B cell (primary cell): ENCODE results near the gene TSPAN1. TPM values are rescaled to one million over a fixed set of nuclear protein-coding genes. Genes with fewer than 3 reads are reported as not detected.

Experiments
- ATAC-seq: fragments of 200-7000 bp; cut with Tn5 transposase; one replicate; pipeline ENCODE4 v1.10.0; 2021; ENCODE audit warnings: low read depth, mild to moderate bottlenecking, moderate number of reproducible peaks, moderate library complexity
- CTCF ChIA-PET: fragments of 350-600 bp; sonication (Branson Sonifier 250); formaldehyde crosslinking; loops from one replicate; lab custom pipeline; 2021; ENCODE audit warnings: antibody characterized with exemption, inconsistent platforms; lab: Charles Lee
- POLR2A ChIA-PET: fragments of 350-600 bp; sonication (Branson Sonifier 250); formaldehyde crosslinking; loops from one replicate; lab custom pipeline; 2021; ENCODE audit warnings: antibody characterized with exemption; lab: Charles Lee
- DNase-seq: peaks from one replicate; pipeline ENCODE4 v3.0.0; 2013
- H2AFZ ChIP-seq: 2 replicates; pipeline ENCODE4 v1.6.1; 2012; ENCODE audit warnings: mild to moderate bottlenecking, low read depth, low read length; ENCODE audit not compliant: insufficient read depth, poor library complexity, severe bottlenecking
- H3K27ac ChIP-seq, 2 donors: 1 replicate in 1 of 2; 2 replicates in 1 of 2; pipeline ENCODE4 v1.5.1; 2012 to 2013; ENCODE audit warnings: low read length in 2 of 2, mild to moderate bottlenecking in 2 of 2, moderate library complexity in 1 of 2
- H3K27me3 ChIP-seq, 4 experiments: fragments of 200-600 bp in 1 of 4; sonication (generic) in 1 of 4; replicated peaks in 1 of 4; 1 replicate in 2 of 4; 2 replicates in 2 of 4; pipeline versions ENCODE4 v1.6.1 to v1.7.0; 2013 to 2016; ENCODE audit warnings: low read length in 3 of 4, mild to moderate bottlenecking in 2 of 4, mixed read lengths in 1 of 4, moderate library complexity in 1 of 4; ENCODE audit not compliant: insufficient read depth in 4 of 4, control insufficient read depth in 3 of 4; ENCODE audit errors: control extremely low read depth in 1 of 4
- H3K36me3 ChIP-seq, 2 experiments: replicated peaks in 1 of 2; 1 replicate in 1 of 2; 2 replicates in 1 of 2; pipeline versions ENCODE4 v1.6.1 to v1.7.1; 2013; ENCODE audit warnings: low read length in 1 of 2; ENCODE audit not compliant: insufficient read depth in 2 of 2, control insufficient read depth in 1 of 2; ENCODE audit errors: control extremely low read depth in 1 of 2, extremely low read depth in 1 of 2
- H3K4me1 ChIP-seq, 2 donors: fragments of 200-600 bp in 1 of 2; sonication (generic) in 1 of 2; 1 replicate in 1 of 2; 2 replicates in 1 of 2; pipeline versions ENCODE4 v1.5.1 to v1.6.1; 2013 to 2017; ENCODE audit warnings: low read length in 2 of 2; ENCODE audit not compliant: control insufficient read depth in 2 of 2, insufficient read depth in 2 of 2
- H3K4me2 ChIP-seq: replicated peaks from 2 replicates; pipeline ENCODE3; 2012; ENCODE audit warnings: mild to moderate bottlenecking, low read depth, low read length; ENCODE audit not compliant: poor library complexity, severe bottlenecking
- H3K4me3 ChIP-seq, 5 experiments: fragments of 200-600 bp in 1 of 5; sonication (generic) in 1 of 5; 1 replicate in 3 of 5; 2 replicates in 2 of 5; pipeline versions ENCODE4 v1.5.1 to v1.7.0; 2011 to 2016; ENCODE audit warnings: low read length in 4 of 5, mild to moderate bottlenecking in 4 of 5, low read depth in 2 of 5, control low read depth in 1 of 5, moderate library complexity in 1 of 5; ENCODE audit not compliant: insufficient read depth in 1 of 5; ENCODE audit errors: control extremely low read depth in 1 of 5, extremely low read depth in 1 of 5
- H3K79me2 ChIP-seq: fragments of 200-600 bp; sonication (generic); one replicate; pipeline ENCODE4 v1.6.0; 2016; ENCODE audit warnings: low read length; ENCODE audit not compliant: control insufficient read depth, insufficient read depth
- H3K9ac ChIP-seq: fragments of 200-600 bp; sonication (generic); 2 replicates; pipeline ENCODE4 v1.6.1; 2017; ENCODE audit warnings: mild to moderate bottlenecking, low read length, moderate library complexity
- H3K9me3 ChIP-seq, 3 donors: one replicate each; pipeline versions ENCODE4 v1.6.1 to v1.7.1; 2013; ENCODE audit warnings: low read length in 2 of 3; ENCODE audit not compliant: control insufficient read depth in 2 of 3, insufficient read depth in 1 of 3; ENCODE audit errors: control extremely low read depth in 1 of 3
- H4K20me1 ChIP-seq: 2 replicates; pipeline ENCODE4 v1.6.0; 2012; ENCODE audit warnings: mild to moderate bottlenecking, low read length; ENCODE audit not compliant: insufficient read depth, control insufficient read depth, poor library complexity, severe bottlenecking
- H3K27ac Mint-ChIP-seq: one replicate; pipeline ENCODE4 v1.8.0; 2021; ENCODE audit warnings: mixed read lengths
- H3K27me3 Mint-ChIP-seq: one replicate; pipeline ENCODE4 v1.8.0; 2021; ENCODE audit warnings: mixed read lengths
- H3K4me1 Mint-ChIP-seq: one replicate; pipeline ENCODE4 v1.8.0; 2021; ENCODE audit warnings: mixed read lengths
- H3K4me3 Mint-ChIP-seq: one replicate; pipeline ENCODE4 v1.8.0; 2021; ENCODE audit warnings: mixed read lengths
- H3K9me3 Mint-ChIP-seq: one replicate; pipeline ENCODE4 v1.8.0; 2022; ENCODE audit warnings: mixed read lengths; ENCODE audit not compliant: insufficient read depth
- EZH2 ChIP-seq: IDR thresholded peaks from 2 replicates; pipeline ENCODE4 v1.6.1; 2012; ENCODE audit warnings: borderline replicate concordance, low read depth, mild to moderate bottlenecking, moderate library complexity, low read length; ENCODE audit not compliant: insufficient read depth, poor library complexity, severe bottlenecking
- WGBS: methylation state at CpG from one replicate; pipeline ENCODE4 v1.1.5; 2013; ENCODE audit warnings: missing lambda C conversion rate; ENCODE audit not compliant: insufficient coverage; 5-methylcytosine and 5-hydroxymethylcytosine counted together
- intact Hi-C: fragments of 100-400 bp; cut with micrococcal nuclease; formaldehyde crosslinking; loops from one replicate; pipeline ENCODE4 v1.10.0; 2022
- polyA plus RNA-seq: library from polyadenylated mRNA; depleted of rRNA; stranded (reverse); fragments of >200 nt; gene quantifications from 2 replicates; pipeline ENCODE4 v1.2.3, GENCODE V29; 2012
- total RNA-seq, 2 donors: library from RNA; stranded (reverse); fragments of 120-200 nt in 1 of 2; gene quantifications; 1 replicate in 1 of 2; 2 replicates in 1 of 2; pipeline versions ENCODE4 v1.2.3 to v1.2.4, GENCODE V29; 2013 to 2022
- TF ChIP-seq, protein P1 (sequence below): fragments of 200-600 bp; IDR thresholded peaks from one replicate; pipeline ENCODE4 v1.8.0; 2022; ENCODE audit warnings: antibody characterized with exemption, mild to moderate bottlenecking

TSPAN1 gene
- total and polyA plus RNA-seq, 2 donors (not counting 1 experiment from before 2014, with no cell fraction given): not detected

DNA sequence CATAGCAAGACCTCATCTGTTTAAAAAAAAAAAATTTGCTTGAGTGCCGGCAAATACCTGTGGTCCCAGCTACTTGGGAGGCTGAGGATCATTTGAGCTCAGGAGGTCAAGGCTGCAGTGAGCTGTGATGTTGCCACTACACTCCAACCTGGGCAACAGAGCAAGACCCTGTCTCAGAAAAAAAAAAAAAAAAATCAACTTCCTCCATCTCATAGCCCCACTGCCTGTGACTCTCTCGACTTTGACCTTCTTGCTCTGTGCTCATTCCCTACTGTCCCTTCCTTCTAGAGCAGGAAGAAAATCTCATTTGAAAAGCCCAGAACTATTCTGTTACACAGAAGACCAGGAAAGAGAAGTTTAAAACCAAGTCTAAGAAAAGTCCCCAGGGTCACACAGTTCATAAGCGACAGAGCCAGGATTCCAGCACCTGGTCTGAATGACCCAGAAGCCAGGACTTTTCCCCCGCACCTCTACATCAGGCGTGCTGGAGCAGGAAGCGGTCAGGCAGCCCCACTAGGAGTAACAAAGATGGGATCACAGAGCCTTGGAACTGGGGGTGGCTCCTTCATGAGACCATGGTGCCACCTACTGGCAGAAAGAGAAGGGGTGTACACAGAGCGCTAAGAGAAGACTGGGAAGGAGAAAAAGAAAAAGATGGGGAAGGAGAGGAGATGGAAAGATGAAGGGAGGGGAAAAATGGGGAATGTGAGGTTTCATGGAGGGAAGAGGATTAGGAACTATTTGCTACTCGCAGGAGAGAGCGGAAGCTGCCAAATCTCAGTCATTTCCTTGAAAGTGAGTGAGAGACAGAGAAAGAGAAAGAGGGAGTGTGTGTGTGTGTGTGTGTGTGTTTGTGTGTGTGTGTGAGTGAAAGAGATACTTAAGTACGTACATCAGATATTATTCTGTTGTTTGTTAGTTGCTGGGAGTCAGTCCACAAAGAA is 4.5 kb downstream of the TSPAN1 start:
- no peaks in the 10 kb centered on the region for H3K9me3 Mint-ChIP-seq
- peak overlapping the region in 1 of 5 experiments; percentile 35 for H3K4me3 ChIP-seq
- POLR2A ChIA-PET: no interaction called here
- DNase-seq (peak; percentile 80), ATAC-seq (peak; percentile 78)
- peak overlapping the region; percentile 66 for H2AFZ ChIP-seq
- no peak overlapping the region for H3K27ac ChIP-seq
- TF ChIP-seq EZH2: no peak
- TF ChIP-seq, protein P1, sequence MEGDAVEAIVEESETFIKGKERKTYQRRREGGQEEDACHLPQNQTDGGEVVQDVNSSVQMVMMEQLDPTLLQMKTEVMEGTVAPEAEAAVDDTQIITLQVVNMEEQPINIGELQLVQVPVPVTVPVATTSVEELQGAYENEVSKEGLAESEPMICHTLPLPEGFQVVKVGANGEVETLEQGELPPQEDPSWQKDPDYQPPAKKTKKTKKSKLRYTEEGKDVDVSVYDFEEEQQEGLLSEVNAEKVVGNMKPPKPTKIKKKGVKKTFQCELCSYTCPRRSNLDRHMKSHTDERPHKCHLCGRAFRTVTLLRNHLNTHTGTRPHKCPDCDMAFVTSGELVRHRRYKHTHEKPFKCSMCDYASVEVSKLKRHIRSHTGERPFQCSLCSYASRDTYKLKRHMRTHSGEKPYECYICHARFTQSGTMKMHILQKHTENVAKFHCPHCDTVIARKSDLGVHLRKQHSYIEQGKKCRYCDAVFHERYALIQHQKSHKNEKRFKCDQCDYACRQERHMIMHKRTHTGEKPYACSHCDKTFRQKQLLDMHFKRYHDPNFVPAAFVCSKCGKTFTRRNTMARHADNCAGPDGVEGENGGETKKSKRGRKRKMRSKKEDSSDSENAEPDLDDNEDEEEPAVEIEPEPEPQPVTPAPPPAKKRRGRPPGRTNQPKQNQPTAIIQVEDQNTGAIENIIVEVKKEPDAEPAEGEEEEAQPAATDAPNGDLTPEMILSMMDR: peak; percentile 94
- H3K4me2 ChIP-seq: peak overlapping the region; percentile 70
- H3K4me1 ChIP-seq: peaks cover 12 to 16% of the 10 kb centered on the region in 2 donors
- no peaks in the 10 kb centered on the region for H4K20me1 ChIP-seq
- CTCF ChIA-PET: interaction anchor here (0.7 to 13.8 kb wide), 9 partner anchors 12 to 661 kb away, joined by 3 to 249 read pairs (median 4); partner anchors contain the start of gene GPBP1L1
- WGBS: 3% methylated on average over 6 of the region's 10 CpGs
- H3K4me1 Mint-ChIP-seq: peaks cover 6% of the 10 kb centered on the region
- no peaks in the 10 kb centered on the region for H3K27me3 Mint-ChIP-seq
- H3K9me3 ChIP-seq: no peaks in the 10 kb centered on the region
- no peaks in the 10 kb centered on the region for H3K36me3 ChIP-seq
- intact Hi-C loops: loop anchor here (1.0 to 5.0 kb wide), 3 partner anchors 44 to 168 kb away; no protein-coding TSS in a partner anchor
- H3K27ac Mint-ChIP-seq: no peak overlapping the region
- H3K27me3 ChIP-seq: no peaks in the 10 kb centered on the region
- H3K9ac ChIP-seq: no peak overlapping the region
- no peaks in the 10 kb centered on the region for H3K79me2 ChIP-seq
- no peak overlapping the region for H3K4me3 Mint-ChIP-seq
